Liver (tissue), 9 donors: ENCODE measurements around the gene DYRK1A. TPM values are rescaled to one million over a fixed set of nuclear protein-coding genes. Genes with fewer than 3 reads are reported as not detected.

Source experiments
- DNase-seq: peaks from one replicate; pipeline ENCODE4 v3.0.0-alpha.2; 2017; ENCODE audit warnings: low spot score
- H3K27ac ChIP-seq, 2 donors: one replicate each; pipeline ENCODE4 v1.7.0; 2013; ENCODE audit warnings: inconsistent platforms in 2 of 2, low read length in 2 of 2, control low read depth in 1 of 2, low read depth in 1 of 2, mild to moderate bottlenecking in 1 of 2
- H3K27me3 ChIP-seq, 4 donors: one replicate each; pipeline versions ENCODE4 v1.6.1 to v1.7.0; 2013; ENCODE audit warnings: low read length in 3 of 4, inconsistent platforms in 1 of 4, mild to moderate bottlenecking in 1 of 4, moderate library complexity in 1 of 4; ENCODE audit not compliant: control insufficient read depth in 4 of 4, insufficient read depth in 4 of 4
- H3K36me3 ChIP-seq, 4 donors: one replicate each; pipeline versions ENCODE4 v1.6.1 to v1.7.0; 2013; ENCODE audit warnings: low read length in 3 of 4, mild to moderate bottlenecking in 3 of 4, low read depth in 1 of 4, moderate library complexity in 1 of 4; ENCODE audit not compliant: control insufficient read depth in 4 of 4, insufficient read depth in 3 of 4
- H3K4me1 ChIP-seq, 4 donors: one replicate each; pipeline versions ENCODE4 v1.6.1 to v1.7.0; 2013; ENCODE audit warnings: low read length in 3 of 4, mild to moderate bottlenecking in 3 of 4, moderate library complexity in 1 of 4; ENCODE audit not compliant: control insufficient read depth in 4 of 4, insufficient read depth in 4 of 4
- H3K4me3 ChIP-seq, 3 donors: one replicate each; pipeline versions ENCODE4 v1.6.1 to v1.7.0; 2013; ENCODE audit warnings: low read length in 3 of 3, control low read depth in 1 of 3, low read depth in 1 of 3, mild to moderate bottlenecking in 1 of 3
- H3K9ac ChIP-seq, 2 donors: one replicate each; pipeline ENCODE4 v1.7.0; 2013; ENCODE audit warnings: low read length in 2 of 2, mild to moderate bottlenecking in 2 of 2, moderate library complexity in 2 of 2, control low read depth in 1 of 2, low read depth in 1 of 2
- H3K9me3 ChIP-seq, 4 donors: one replicate each; pipeline versions ENCODE4 v1.6.1 to v1.7.0; 2013; ENCODE audit warnings: low read length in 3 of 4; ENCODE audit not compliant: control insufficient read depth in 4 of 4
- ATF3 ChIP-seq: IDR thresholded peaks from 2 replicates; pipeline ENCODE4 v1.6.1; 2016; ENCODE audit warnings: antibody characterized with exemption
- CTCF ChIP-seq: fragments of 150-350 bp; IDR thresholded peaks from 2 replicates; pipeline ENCODE4 v1.5.1; 2017; ENCODE audit warnings: improper control_type of control experiment, low read depth, low read length; ENCODE audit not compliant: missing input control
- EGR1 ChIP-seq, 2 donors: IDR thresholded peaks; 2 replicates each; pipeline ENCODE4 v1.6.1; 2016 to 2018; ENCODE audit warnings: antibody characterized with exemption in 2 of 2, low read depth in 2 of 2
- FOXA1 ChIP-seq: IDR thresholded peaks from 2 replicates; pipeline ENCODE4 v1.6.1; 2016; ENCODE audit warnings: antibody characterized with exemption
- FOXA2 ChIP-seq: IDR thresholded peaks from 2 replicates; pipeline ENCODE4 v1.6.1; 2016; ENCODE audit warnings: antibody characterized with exemption
- GABPA ChIP-seq, 2 donors: IDR thresholded peaks in 1 of 2; conservative IDR thresholded peaks in 1 of 2; 2 replicates each; pipeline ENCODE4 v1.6.1; 2016; ENCODE audit warnings: antibody characterized with exemption in 2 of 2, mild to moderate bottlenecking in 1 of 2, moderate library complexity in 1 of 2
- HNF4A ChIP-seq, 2 donors: conservative IDR thresholded peaks; 2 replicates each; pipeline ENCODE4 v1.6.1; 2016; ENCODE audit warnings: antibody characterized with exemption in 2 of 2, mild to moderate bottlenecking in 2 of 2
- HNF4G ChIP-seq: IDR thresholded peaks from 2 replicates; pipeline ENCODE4 v1.6.1; 2016; ENCODE audit warnings: antibody characterized with exemption
- JUND ChIP-seq, 2 donors: IDR thresholded peaks; 2 replicates each; pipeline ENCODE4 v1.6.1; 2016; ENCODE audit warnings: antibody characterized with exemption in 2 of 2
- MAX ChIP-seq: IDR thresholded peaks from 2 replicates; pipeline ENCODE4 v1.6.1; 2016; ENCODE audit warnings: antibody characterized with exemption
- NR2F2 ChIP-seq: IDR thresholded peaks from 2 replicates; pipeline ENCODE4 v1.6.1; 2016; ENCODE audit warnings: antibody characterized with exemption
- RAD21 ChIP-seq, 2 donors: IDR thresholded peaks; 2 replicates each; pipeline ENCODE4 v1.6.1; 2016; ENCODE audit warnings: antibody characterized with exemption in 2 of 2, mild to moderate bottlenecking in 2 of 2
- RXRA ChIP-seq, 2 donors: IDR thresholded peaks; 2 replicates each; pipeline ENCODE4 v1.6.1; 2017 to 2018; ENCODE audit warnings: antibody characterized with exemption in 2 of 2, mild to moderate bottlenecking in 1 of 2
- SP1 ChIP-seq: IDR thresholded peaks from 2 replicates; pipeline ENCODE4 v1.6.1; 2018; ENCODE audit warnings: antibody characterized with exemption, mild to moderate bottlenecking
- TAF1 ChIP-seq: conservative IDR thresholded peaks from 2 replicates; pipeline ENCODE4 v1.6.1; 2016; ENCODE audit warnings: antibody characterized with exemption, mild to moderate bottlenecking
- YY1 ChIP-seq: IDR thresholded peaks from 2 replicates; pipeline ENCODE4 v1.6.1; 2016; ENCODE audit warnings: antibody characterized with exemption, mild to moderate bottlenecking
- ZBTB33 ChIP-seq: IDR thresholded peaks from 2 replicates; pipeline ENCODE4 v1.6.1; 2016; ENCODE audit warnings: antibody characterized with exemption
- WGBS: extraction: QIAGEN DNeasy Blood & Tissue Kit; methylation state at CpG from one replicate; pipeline ENCODE4 v1.1.7; 2013; 5-methylcytosine and 5-hydroxymethylcytosine counted together
- polyA plus RNA-seq, 2 donors: library from polyadenylated mRNA; stranded (reverse) in 1 of 2; unstranded in 1 of 2; fragments of 200-250 nt in 1 of 2; fragments of >200 nt in 1 of 2; fragmentation: Nextera tagmentation in 1 of 2; extraction: Ambion mirVana in 1 of 2; gene quantifications; one replicate each; pipeline versions ENCODE4 v1.2.1 to v1.2.3, GENCODE V29; 2013 to 2015
- total RNA-seq, 2 donors: library from RNA; depleted of rRNA; stranded (reverse); fragments of >200 nt; gene quantifications; one replicate each; pipeline ENCODE4 v1.2.3, GENCODE V29; 2014
- donor health status: healthy.
- donor health status: healthy.
- donor health status: healthy.
- donor health status: healthy.
- donor health status: healthy.

DYRK1A gene
- total and polyA plus RNA-seq, 4 donors, result 5.1 to 58.3 (median 22.9) TPM

- no peak for TF ChIP-seq CTCF
- TF ChIP-seq RXRA (IDR thresholded peaks at IDR 0.05), result no peak
Measured at GRCh38 chr21:37505963-37506362, 139.4 kb downstream of the DYRK1A start (continued).

GRCh38 chr21:37507716-37508115 is 141.1 kb downstream of the DYRK1A start:
- no peak for TF ChIP-seq ATF3
- no peak for TF ChIP-seq HNF4A (conservative IDR thresholded peaks at IDR 0.05)
- no peak for TF ChIP-seq GABPA (IDR thresholded peaks at IDR 0.05 in 1 of 2, conservative IDR thresholded peaks at IDR 0.05 in 1 of 2)
- TF ChIP-seq FOXA2, result no peak
- no peak for DNase-seq
- Histone ChIP-seq H3K27ac (no peak overlapping the region), H3K36me3 (peaks cover 7 to 63% (median 52%) of the 10 kb centered on the region in 4 donors), H3K27me3 (no peaks in the 10 kb centered on the region), H3K9ac (no peak overlapping the region), H3K9me3 (peaks cover 0 to 4% (median 0%) of the 10 kb centered on the region in 4 donors), H3K4me1 (no peaks in the 10 kb centered on the region), H3K4me3 (no peak overlapping the region)
- 91% methylated on average over 3 of the region's 3 CpGs for WGBS

- Histone ChIP-seq H3K9ac (no peak overlapping the region), H3K27me3 (no peaks in the 10 kb centered on the region), H3K9me3 (no peaks in the 10 kb centered on the region), H3K4me3 (no peak overlapping the region), H3K36me3 (peaks cover 10 to 68% (median 56%) of the 10 kb centered on the region in 4 donors), H3K4me1 (no peaks in the 10 kb centered on the region), H3K27ac (no peak overlapping the region)
- WGBS, result 89% methylated on average over 10 of the region's 10 CpGs
- DNase-seq, result no peak
- no peak for TF ChIP-seq NR2F2
- TF ChIP-seq RXRA (IDR thresholded peaks at IDR 0.05), result no peak
- TF ChIP-seq MAX, result no peak
- no peak for TF ChIP-seq HNF4A (conservative IDR thresholded peaks at IDR 0.05)
- no peak for TF ChIP-seq GABPA (IDR thresholded peaks at IDR 0.05 in 1 of 2, conservative IDR thresholded peaks at IDR 0.05 in 1 of 2)
- no peak for TF ChIP-seq EGR1 (IDR thresholded peaks at IDR 0.05; ENCODE audit: low read depth in 2 of 2)
- no peak for TF ChIP-seq TAF1
- no peak for TF ChIP-seq FOXA2
- no peak for TF ChIP-seq ATF3
- no peak for TF ChIP-seq SP1
- no peak for TF ChIP-seq HNF4G
Measured at GRCh38 chr21:37508341-37508740, 141.8 kb downstream of the DYRK1A start.

- H3K4me3 ChIP-seq, result no peak overlapping the region
- 88% methylated on average over 5 of the region's 5 CpGs for WGBS
- no peak for TF ChIP-seq ZBTB33
- no peak for TF ChIP-seq JUND (IDR thresholded peaks at IDR 0.05)
- no peak for TF ChIP-seq ATF3
- no peak for TF ChIP-seq HNF4A (conservative IDR thresholded peaks at IDR 0.05)
- no peak for TF ChIP-seq FOXA1
- no peak for TF ChIP-seq EGR1 (IDR thresholded peaks at IDR 0.05; ENCODE audit: low read depth in 2 of 2)
- TF ChIP-seq SP1, result no peak
- no peak for TF ChIP-seq TAF1
- TF ChIP-seq HNF4G, result no peak
- no peak for TF ChIP-seq YY1
- no peak for TF ChIP-seq RAD21 (IDR thresholded peaks at IDR 0.05)
- TF ChIP-seq GABPA (IDR thresholded peaks at IDR 0.05 in 1 of 2, conservative IDR thresholded peaks at IDR 0.05 in 1 of 2), result no peak
Measured at GRCh38 chr21:37509802-37510393, 143.3 kb downstream of the DYRK1A start.

More at GRCh38 chr21:37509802-37510393, 143.3 kb downstream of the DYRK1A start:
- H3K36me3 ChIP-seq, result peaks cover 11 to 71% (median 58%) of the 10 kb centered on the region in 4 donors
- H3K9me3 ChIP-seq, result no peaks in the 10 kb centered on the region
- H3K27me3 ChIP-seq, result no peaks in the 10 kb centered on the region
- H3K4me1 ChIP-seq, result no peaks in the 10 kb centered on the region
- no peak for DNase-seq
- no peak overlapping the region for H3K27ac ChIP-seq
- H3K9ac ChIP-seq, result no peak overlapping the region
